ENCODE measurements around the gene GHSR.

The GHSR gene

GRCh38 chr3:172465281-172465680 is 17.0 kb upstream of the GHSR start:
- no peaks in the 10 kb centered on the region for H3K9me3 ChIP-seq (ENCODE audit: control insufficient read depth in 2 of 2, low read length in 2 of 2)
- no peaks in the 10 kb centered on the region for H3K36me3 ChIP-seq (ENCODE audit: control insufficient read depth in 2 of 2, insufficient read depth in 2 of 2, low read length in 2 of 2)
- no peaks in the 10 kb centered on the region for H3K27me3 ChIP-seq (ENCODE audit: control insufficient read depth in 2 of 2, insufficient read depth in 2 of 2, low read length in 2 of 2)
- H3K4me1 ChIP-seq (ENCODE audit: control insufficient read depth in 2 of 2, insufficient read depth in 2 of 2, low read length in 2 of 2): no peaks in the 10 kb centered on the region
- no peak overlapping the region for H3K4me3 ChIP-seq (ENCODE audit: low read length in 2 of 2)
- H3K9ac ChIP-seq (ENCODE audit: low read depth in 1 of 2, low read length in 2 of 2): no peak overlapping the region
- no peak overlapping the region for H3K27ac ChIP-seq (ENCODE audit: low read depth in 2 of 2, low read length in 2 of 2)

- Histone ChIP-seq H3K36me3 (ENCODE audit: control insufficient read depth in 2 of 2, insufficient read depth in 2 of 2, low read length in 2 of 2) (no peaks in the 10 kb centered on the region), H3K4me3 (ENCODE audit: low read length in 2 of 2) (no peak overlapping the region), H3K27me3 (ENCODE audit: control insufficient read depth in 2 of 2, insufficient read depth in 2 of 2, low read length in 2 of 2) (no peaks in the 10 kb centered on the region), H3K27ac (ENCODE audit: low read depth in 2 of 2, low read length in 2 of 2) (no peak overlapping the region), H3K9ac (ENCODE audit: low read depth in 1 of 2, low read length in 2 of 2) (no peak overlapping the region), H3K9me3 (ENCODE audit: control insufficient read depth in 2 of 2, low read length in 2 of 2) (no peaks in the 10 kb centered on the region), H3K4me1 (ENCODE audit: control insufficient read depth in 2 of 2, insufficient read depth in 2 of 2, low read length in 2 of 2) (no peaks in the 10 kb centered on the region)
Observed at GRCh38 chr3:172464306-172464705, 16.1 kb upstream of the GHSR start.

GRCh38 chr3:172461530-172462138 is 13.4 kb upstream of the GHSR start:
- H3K9ac ChIP-seq (ENCODE audit: low read depth in 1 of 2, low read length in 2 of 2): no peak overlapping the region
- no peaks in the 10 kb centered on the region for H3K9me3 ChIP-seq (ENCODE audit: control insufficient read depth in 2 of 2, low read length in 2 of 2)
- no peak overlapping the region for H3K27ac ChIP-seq (ENCODE audit: low read depth in 2 of 2, low read length in 2 of 2)
- H3K4me1 ChIP-seq (ENCODE audit: control insufficient read depth in 2 of 2, insufficient read depth in 2 of 2, low read length in 2 of 2): no peaks in the 10 kb centered on the region
- no peak overlapping the region for H3K4me3 ChIP-seq (ENCODE audit: low read length in 2 of 2)
- H3K36me3 ChIP-seq (ENCODE audit: control insufficient read depth in 2 of 2, insufficient read depth in 2 of 2, low read length in 2 of 2): no peaks in the 10 kb centered on the region
- no peaks in the 10 kb centered on the region for H3K27me3 ChIP-seq (ENCODE audit: control insufficient read depth in 2 of 2, insufficient read depth in 2 of 2, low read length in 2 of 2)

- Histone ChIP-seq H3K36me3 (ENCODE audit: control insufficient read depth in 2 of 2, insufficient read depth in 2 of 2, low read length in 2 of 2) (no peaks in the 10 kb centered on the region), H3K4me3 (ENCODE audit: low read length in 2 of 2) (no peak overlapping the region), H3K9ac (ENCODE audit: low read depth in 1 of 2, low read length in 2 of 2) (no peak overlapping the region), H3K27ac (ENCODE audit: low read depth in 2 of 2, low read length in 2 of 2) (no peak overlapping the region), H3K4me1 (ENCODE audit: control insufficient read depth in 2 of 2, insufficient read depth in 2 of 2, low read length in 2 of 2) (no peaks in the 10 kb centered on the region), H3K9me3 (ENCODE audit: control insufficient read depth in 2 of 2, low read length in 2 of 2) (no peaks in the 10 kb centered on the region), H3K27me3 (ENCODE audit: control insufficient read depth in 2 of 2, insufficient read depth in 2 of 2, low read length in 2 of 2) (no peaks in the 10 kb centered on the region)
Observed at GRCh38 chr3:172456404-172456803, 8.1 kb upstream of the GHSR start.

GRCh38 chr3:172454180-172454579 is 5.9 kb upstream of the GHSR start:
- Histone ChIP-seq H3K4me1 (ENCODE audit: control insufficient read depth in 2 of 2, insufficient read depth in 2 of 2, low read length in 2 of 2) (no peaks in the 10 kb centered on the region), H3K27ac (ENCODE audit: low read depth in 2 of 2, low read length in 2 of 2) (no peak overlapping the region), H3K4me3 (ENCODE audit: low read length in 2 of 2) (no peak overlapping the region), H3K9ac (ENCODE audit: low read depth in 1 of 2, low read length in 2 of 2) (no peak overlapping the region), H3K36me3 (ENCODE audit: control insufficient read depth in 2 of 2, insufficient read depth in 2 of 2, low read length in 2 of 2) (no peaks in the 10 kb centered on the region), H3K9me3 (ENCODE audit: control insufficient read depth in 2 of 2, low read length in 2 of 2) (peaks cover 0 to 4% of the 10 kb centered on the region in 2 donors), H3K27me3 (ENCODE audit: control insufficient read depth in 2 of 2, insufficient read depth in 2 of 2, low read length in 2 of 2) (peaks cover 7 to 10% of the 10 kb centered on the region in 2 donors)

GRCh38 chr3:172449466-172450149 is 1.4 kb upstream of the GHSR start:
- H3K4me3 ChIP-seq (ENCODE audit: low read length in 2 of 2): no peak overlapping the region
- H3K27me3 ChIP-seq (ENCODE audit: control insufficient read depth in 2 of 2, insufficient read depth in 2 of 2, low read length in 2 of 2): peaks cover 24 to 35% of the 10 kb centered on the region in 2 donors
- H3K9me3 ChIP-seq (ENCODE audit: control insufficient read depth in 2 of 2, low read length in 2 of 2): peaks cover 0 to 4% of the 10 kb centered on the region in 2 donors
- H3K27ac ChIP-seq (ENCODE audit: low read depth in 2 of 2, low read length in 2 of 2): no peak overlapping the region
- H3K9ac ChIP-seq (ENCODE audit: low read depth in 1 of 2, low read length in 2 of 2): no peak overlapping the region
- no peaks in the 10 kb centered on the region for H3K36me3 ChIP-seq (ENCODE audit: control insufficient read depth in 2 of 2, insufficient read depth in 2 of 2, low read length in 2 of 2)
- H3K4me1 ChIP-seq (ENCODE audit: control insufficient read depth in 2 of 2, insufficient read depth in 2 of 2, low read length in 2 of 2): no peaks in the 10 kb centered on the region

GRCh38 chr3:172448661-172449465 is 607 bp upstream of the GHSR start:
- H3K27me3 ChIP-seq (ENCODE audit: control insufficient read depth in 2 of 2, insufficient read depth in 2 of 2, low read length in 2 of 2): peaks cover 24 to 35% of the 10 kb centered on the region in 2 donors

GRCh38 chr3:172446198-172446597 is 2.1 kb downstream of the GHSR start:
- Histone ChIP-seq H3K4me1 (ENCODE audit: control insufficient read depth in 2 of 2, insufficient read depth in 2 of 2, low read length in 2 of 2) (no peaks in the 10 kb centered on the region), H3K27me3 (ENCODE audit: control insufficient read depth in 2 of 2, insufficient read depth in 2 of 2, low read length in 2 of 2) (peaks cover 24 to 35% of the 10 kb centered on the region in 2 donors), H3K27ac (ENCODE audit: low read depth in 2 of 2, low read length in 2 of 2) (no peak overlapping the region), H3K9ac (ENCODE audit: low read depth in 1 of 2, low read length in 2 of 2) (no peak overlapping the region), H3K4me3 (ENCODE audit: low read length in 2 of 2) (no peak overlapping the region), H3K9me3 (ENCODE audit: control insufficient read depth in 2 of 2, low read length in 2 of 2) (peaks cover 0 to 4% of the 10 kb centered on the region in 2 donors), H3K36me3 (ENCODE audit: control insufficient read depth in 2 of 2, insufficient read depth in 2 of 2, low read length in 2 of 2) (no peaks in the 10 kb centered on the region)

More at GRCh38 chr3:172448661-172449465, 607 bp upstream of the GHSR start:
- Histone ChIP-seq H3K36me3 (ENCODE audit: control insufficient read depth in 2 of 2, insufficient read depth in 2 of 2, low read length in 2 of 2) (no peaks in the 10 kb centered on the region), H3K9ac (ENCODE audit: low read depth in 1 of 2, low read length in 2 of 2) (no peak overlapping the region), H3K4me3 (ENCODE audit: low read length in 2 of 2) (no peak overlapping the region), H3K9me3 (ENCODE audit: control insufficient read depth in 2 of 2, low read length in 2 of 2) (peaks cover 0 to 4% of the 10 kb centered on the region in 2 donors), H3K27ac (ENCODE audit: low read depth in 2 of 2, low read length in 2 of 2) (no peak overlapping the region), H3K4me1 (ENCODE audit: control insufficient read depth in 2 of 2, insufficient read depth in 2 of 2, low read length in 2 of 2) (no peaks in the 10 kb centered on the region)

GRCh38 chr3:172444821-172445220 is 3.4 kb downstream of the GHSR start:
- no peak overlapping the region for H3K9ac ChIP-seq (ENCODE audit: low read depth in 1 of 2, low read length in 2 of 2)
- H3K4me3 ChIP-seq (ENCODE audit: low read length in 2 of 2): no peak overlapping the region
- no peak overlapping the region for H3K27ac ChIP-seq (ENCODE audit: low read depth in 2 of 2, low read length in 2 of 2)
- H3K36me3 ChIP-seq (ENCODE audit: control insufficient read depth in 2 of 2, insufficient read depth in 2 of 2, low read length in 2 of 2): no peaks in the 10 kb centered on the region
- H3K9me3 ChIP-seq (ENCODE audit: control insufficient read depth in 2 of 2, low read length in 2 of 2): peaks cover 0 to 2% of the 10 kb centered on the region in 2 donors
- H3K27me3 ChIP-seq (ENCODE audit: control insufficient read depth in 2 of 2, insufficient read depth in 2 of 2, low read length in 2 of 2): peaks cover 22 to 32% of the 10 kb centered on the region in 2 donors
- H3K4me1 ChIP-seq (ENCODE audit: control insufficient read depth in 2 of 2, insufficient read depth in 2 of 2, low read length in 2 of 2): no peaks in the 10 kb centered on the region

- Histone ChIP-seq H3K27me3 (ENCODE audit: control insufficient read depth in 2 of 2, insufficient read depth in 2 of 2, low read length in 2 of 2) (peaks cover 5 to 10% of the 10 kb centered on the region in 2 donors), H3K9me3 (ENCODE audit: control insufficient read depth in 2 of 2, low read length in 2 of 2) (no peaks in the 10 kb centered on the region), H3K4me1 (ENCODE audit: control insufficient read depth in 2 of 2, insufficient read depth in 2 of 2, low read length in 2 of 2) (no peaks in the 10 kb centered on the region), H3K4me3 (ENCODE audit: low read length in 2 of 2) (no peak overlapping the region), H3K27ac (ENCODE audit: low read depth in 2 of 2, low read length in 2 of 2) (no peak overlapping the region), H3K36me3 (ENCODE audit: control insufficient read depth in 2 of 2, insufficient read depth in 2 of 2, low read length in 2 of 2) (no peaks in the 10 kb centered on the region), H3K9ac (ENCODE audit: low read depth in 1 of 2, low read length in 2 of 2) (no peak overlapping the region)
Observed at GRCh38 chr3:172442606-172443005, 5.7 kb downstream of the GHSR start.

All from mucosa of rectum (tissue), 2 donors.